ENCODE data around the gene MAP3K20.
"Not testable (repeated sequence)": the region's sequence is repeated elsewhere in the genome, so short reads cannot be mapped to it uniquely, and the experiment has no call there.

The MAP3K20 gene

DNA sequence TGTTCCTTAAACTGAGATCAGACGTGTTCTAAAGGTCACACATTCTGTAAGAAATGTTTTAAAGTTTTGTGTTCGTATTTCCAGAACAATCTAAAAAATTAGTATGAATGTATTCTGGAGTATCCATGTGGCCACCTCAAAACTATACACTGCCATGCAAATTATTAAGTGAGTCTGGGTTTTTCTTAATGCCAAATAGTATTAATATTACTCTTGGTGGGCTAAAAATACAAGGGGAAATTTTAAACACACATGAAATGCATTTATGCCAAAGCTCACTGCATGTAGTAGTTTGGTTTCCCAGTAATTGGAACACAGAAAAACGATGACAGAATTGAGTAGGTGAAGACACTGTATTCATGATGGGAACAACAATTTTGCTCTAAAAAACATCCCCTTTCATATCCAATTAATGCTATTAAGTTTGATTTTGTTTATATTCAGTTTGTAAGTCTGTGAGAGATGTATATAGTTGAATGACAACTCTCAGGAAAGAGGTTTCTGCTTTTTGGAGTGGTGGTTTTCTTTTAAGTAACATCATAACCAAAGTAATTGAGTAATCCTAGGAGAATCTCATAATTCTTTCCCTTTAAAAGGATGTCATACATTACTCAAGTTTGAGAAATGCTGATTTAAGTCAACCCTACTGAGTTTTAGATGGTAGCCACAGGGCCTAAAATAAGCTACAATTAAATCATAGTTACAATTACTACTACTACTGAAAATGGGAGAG is 203.3 kb downstream of the MAP3K20 start:
- DNase-seq (ENCODE audit: low read depth, low spot score): no peak

DNA sequence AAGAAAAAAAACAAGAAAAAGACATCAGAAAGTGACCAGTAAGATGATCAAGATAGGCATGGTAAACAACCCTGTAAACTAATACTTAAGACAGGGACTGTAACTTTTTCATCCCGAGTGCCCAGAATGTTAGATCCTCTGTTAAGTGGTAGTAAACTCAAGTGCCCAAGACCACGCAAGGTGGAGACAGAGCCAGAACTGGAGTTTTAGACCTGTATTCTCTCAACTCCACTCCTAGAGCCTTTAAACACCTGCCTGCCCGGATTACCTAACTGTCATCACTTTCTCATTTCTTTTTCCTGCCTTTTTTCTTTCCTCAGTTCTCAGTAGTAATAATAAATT is 203.9 kb downstream of the MAP3K20 start:
- DNase-seq (ENCODE audit: low read depth, low spot score): no peak

DNA sequence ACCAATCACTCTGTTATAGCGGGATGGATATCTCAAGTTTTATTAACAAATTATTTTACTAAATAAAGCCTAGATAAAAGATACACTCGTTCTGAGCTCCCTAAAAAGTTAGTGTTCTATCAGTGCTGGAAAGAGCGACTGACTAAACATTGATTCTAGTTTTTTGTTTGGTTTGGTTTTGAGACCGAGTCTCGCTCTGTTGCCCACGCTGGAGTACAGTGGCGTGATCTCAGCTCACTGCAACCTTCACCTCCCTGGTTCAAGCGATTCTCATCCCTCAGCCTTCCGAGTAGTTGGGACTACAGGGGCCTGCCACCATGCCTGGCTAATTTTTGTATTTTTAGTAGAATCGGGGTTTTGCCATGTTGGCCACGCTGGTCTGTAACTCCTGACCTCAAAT is 205.2 kb downstream of the MAP3K20 start:
- DNase-seq (ENCODE audit: low read depth, low spot score): no peak

DNA sequence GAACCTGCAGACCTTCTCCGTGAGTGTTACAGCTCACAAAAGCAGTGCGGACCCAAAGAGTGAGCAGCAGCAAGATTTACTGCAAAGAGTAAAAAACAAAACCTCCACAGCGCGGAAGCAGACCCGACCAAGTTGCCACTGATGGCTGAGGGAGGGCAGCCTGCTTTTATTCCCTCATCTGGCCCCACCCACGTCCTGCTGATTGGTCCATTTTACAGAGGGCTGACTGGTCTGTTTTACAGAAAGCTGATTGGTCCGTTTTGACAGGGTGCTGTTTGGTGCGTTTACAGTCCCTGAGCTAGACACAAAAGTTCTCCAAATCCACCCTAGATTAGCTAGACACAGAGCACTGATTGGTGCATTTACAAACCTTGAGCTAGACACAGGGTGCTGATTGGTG is 206.3 kb downstream of the MAP3K20 start:
- not testable (repeated sequence) for DNase-seq (ENCODE audit: low read depth, low spot score)

DNA sequence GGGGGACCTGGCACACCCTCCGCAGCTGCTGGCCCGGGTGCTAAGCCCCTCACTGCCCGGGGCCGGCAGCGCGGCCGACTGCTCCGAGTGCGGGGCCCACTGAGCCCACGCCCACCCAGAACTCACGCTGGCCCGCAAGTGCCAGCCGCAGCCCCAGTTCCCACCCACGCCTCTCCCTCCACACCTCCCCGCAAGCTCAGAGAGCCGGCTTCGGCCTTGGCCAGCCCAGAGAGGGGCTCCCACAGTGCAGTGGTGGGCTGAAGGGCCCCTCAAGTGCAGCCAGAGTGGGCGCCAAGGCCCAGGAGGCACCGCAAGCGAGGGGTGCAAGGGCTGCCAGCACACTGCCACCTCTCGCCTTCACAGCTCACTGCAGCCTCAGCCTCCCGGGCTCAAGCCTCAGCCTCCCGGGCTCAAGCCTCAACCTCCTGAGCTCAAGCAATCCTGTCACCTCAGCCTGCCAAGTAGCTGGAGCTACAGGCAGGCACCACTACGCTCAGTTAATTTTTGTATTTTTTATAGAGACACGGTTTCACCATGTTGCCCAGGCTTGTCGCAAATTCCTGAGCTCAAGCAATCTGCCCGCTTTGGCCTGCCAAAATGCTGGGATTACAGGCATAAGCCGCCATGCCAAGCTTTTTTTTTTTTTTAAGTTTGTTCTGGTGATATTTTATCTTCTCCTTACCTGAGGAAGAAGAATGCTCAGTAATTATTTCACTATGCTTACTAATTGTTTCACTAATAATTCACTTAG is 207.3 kb downstream of the MAP3K20 start:
- DNase-seq (ENCODE audit: low read depth, low spot score): no peak

DNA sequence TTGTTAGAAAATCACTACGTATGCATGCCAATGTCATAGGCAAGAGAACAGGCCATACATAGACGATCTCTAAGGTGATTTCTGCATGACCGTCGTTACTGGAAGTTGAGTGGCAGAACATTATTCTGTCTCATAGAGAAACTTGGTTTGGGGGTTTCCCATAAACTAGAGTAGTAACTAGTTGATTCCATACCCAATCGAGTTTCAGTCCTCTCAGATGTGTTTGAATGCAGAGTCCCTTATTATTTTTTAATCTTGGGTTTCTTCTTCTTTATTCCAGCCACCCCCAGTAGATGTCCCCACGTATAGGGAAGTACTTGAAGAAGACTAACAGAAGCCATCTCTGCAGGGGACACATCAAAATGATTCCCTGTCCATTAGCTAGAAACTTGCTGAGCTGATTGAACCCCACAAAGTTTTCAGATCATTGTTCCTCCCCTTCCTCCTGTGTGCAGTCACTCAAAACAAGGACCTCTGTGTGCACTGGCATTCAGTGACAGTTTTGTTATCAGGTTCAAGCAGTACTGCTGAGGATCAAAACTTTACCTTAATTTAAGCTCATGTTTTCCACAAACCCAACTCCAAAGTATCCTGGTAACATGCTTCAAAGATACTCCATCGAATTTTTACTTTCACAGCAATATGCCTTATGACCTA is 210.6 kb downstream of the MAP3K20 start:
- no peak for DNase-seq (ENCODE audit: low read depth, low spot score)

DNA sequence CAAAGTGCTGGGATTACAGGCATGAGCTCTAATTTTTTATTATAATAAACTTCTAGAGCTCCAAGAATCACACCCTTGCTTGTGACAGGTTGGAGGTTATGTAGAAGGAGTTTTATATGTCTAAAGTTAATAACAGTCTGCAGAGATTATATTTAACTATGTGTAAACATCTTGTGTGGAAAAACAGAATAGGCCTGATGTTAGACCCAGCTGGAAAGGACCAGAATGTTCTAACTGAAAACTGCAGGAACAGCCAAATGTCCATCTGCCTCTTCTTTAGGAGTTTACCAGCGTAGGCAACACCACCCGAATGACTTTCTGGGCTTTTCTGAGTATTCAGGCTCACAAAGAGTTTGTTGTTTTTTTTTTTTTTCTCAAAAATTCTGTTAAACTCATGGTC is 211.9 kb downstream of the MAP3K20 start:
- DNase-seq (ENCODE audit: low read depth, low spot score): no peak

DNA sequence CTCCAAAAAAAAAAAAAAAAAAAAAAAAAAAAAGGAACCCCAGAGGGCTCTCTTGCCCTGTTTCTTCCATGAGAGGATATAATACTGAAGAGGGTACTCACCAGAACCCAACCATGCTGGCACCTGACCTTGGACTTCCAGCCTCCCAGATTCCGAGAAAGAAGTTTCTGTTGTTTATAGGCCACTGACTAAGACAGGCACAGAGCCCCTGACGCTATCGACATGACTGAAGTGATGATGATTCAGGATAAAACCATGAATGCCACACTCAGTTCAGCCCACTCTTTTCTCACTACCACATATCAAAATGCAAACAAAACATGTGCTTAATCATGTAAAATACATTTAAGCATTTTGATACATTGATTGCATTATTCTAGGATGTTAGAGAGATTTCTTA is 212.9 kb downstream of the MAP3K20 start:
- DNase-seq (ENCODE audit: low read depth, low spot score): no peak

DNA sequence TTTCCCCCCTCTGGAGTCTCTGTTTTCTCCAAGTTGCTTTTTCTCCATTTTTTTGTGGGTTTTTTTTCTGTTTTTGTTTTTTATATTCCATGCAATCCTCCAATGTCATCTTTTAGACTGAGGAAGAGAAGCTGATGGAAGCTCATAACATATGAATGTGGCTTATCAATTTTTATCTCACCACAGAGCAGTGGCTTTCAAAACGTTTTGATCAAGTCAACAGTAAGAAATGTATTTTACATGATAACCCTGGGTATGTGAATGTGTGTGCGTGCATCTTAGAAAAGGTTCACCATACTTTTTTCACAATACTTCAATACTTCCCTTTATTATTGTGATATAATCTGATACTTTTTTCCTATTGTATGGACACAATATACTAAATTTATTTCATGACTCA is 214.4 kb downstream of the MAP3K20 start:
- no peak for DNase-seq (ENCODE audit: low read depth, low spot score)

DNA sequence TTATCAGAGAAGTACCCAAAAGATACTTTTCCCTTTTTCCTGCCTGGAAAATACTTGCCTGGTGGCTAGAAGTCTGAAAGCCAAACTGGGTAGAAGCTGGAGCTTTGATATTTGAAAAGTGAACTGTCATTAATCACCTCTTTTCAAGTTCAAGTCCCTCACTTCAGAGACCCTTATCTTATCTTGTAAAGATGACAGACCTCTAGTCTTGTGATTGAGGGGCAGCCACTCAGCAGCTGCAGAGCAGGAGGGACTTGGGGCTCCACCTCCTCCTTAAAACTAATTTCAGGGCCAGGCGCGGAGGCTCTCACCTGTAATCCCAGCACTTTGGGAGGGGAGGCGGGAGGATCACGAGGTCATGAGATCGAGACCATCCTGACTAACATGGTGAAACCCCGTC is 214.9 kb downstream of the MAP3K20 start:
- no peak for DNase-seq (ENCODE audit: low read depth, low spot score)

DNA sequence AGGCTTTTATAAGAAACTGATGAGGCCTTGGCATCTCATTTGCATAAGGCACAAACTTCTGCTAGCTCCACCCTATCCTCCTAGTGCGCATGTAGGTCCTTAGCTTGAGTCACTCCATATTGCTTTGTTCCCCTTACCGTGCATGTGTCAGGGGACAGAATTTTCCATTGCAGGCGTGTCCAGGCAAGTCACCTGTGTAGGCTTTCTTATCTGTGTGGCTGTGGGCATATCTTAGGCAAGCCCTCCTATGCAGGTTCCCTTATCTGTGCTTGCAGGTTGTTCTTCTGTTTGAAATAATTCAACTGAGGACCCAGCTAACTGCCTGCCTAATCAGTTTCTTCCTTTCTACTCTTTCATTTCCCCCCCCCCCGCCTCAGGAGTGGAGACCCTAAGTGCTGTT is 215.8 kb downstream of the MAP3K20 start:
- no peak for DNase-seq (ENCODE audit: low read depth, low spot score)

DNA sequence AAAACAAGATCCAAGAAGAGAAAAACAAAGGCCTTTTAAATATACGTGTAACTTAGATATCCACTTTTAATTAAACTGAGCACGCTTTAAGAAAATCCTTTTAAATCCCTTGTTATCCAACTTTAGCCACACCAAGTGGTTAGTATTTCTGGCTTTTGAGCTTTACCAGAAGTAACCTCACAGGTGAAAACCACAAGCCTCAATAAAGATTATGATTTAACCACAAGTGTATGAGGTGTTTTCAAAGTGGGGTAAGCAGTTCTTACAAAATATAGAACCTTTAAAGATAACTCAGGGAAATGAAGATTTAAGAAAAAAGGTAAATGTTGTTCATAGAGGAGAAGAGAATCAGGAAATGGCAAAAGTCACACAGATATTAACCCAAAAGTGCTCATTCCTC is 220.6 kb downstream of the MAP3K20 start:
- DNase-seq (ENCODE audit: low read depth, low spot score): no peak

DNA sequence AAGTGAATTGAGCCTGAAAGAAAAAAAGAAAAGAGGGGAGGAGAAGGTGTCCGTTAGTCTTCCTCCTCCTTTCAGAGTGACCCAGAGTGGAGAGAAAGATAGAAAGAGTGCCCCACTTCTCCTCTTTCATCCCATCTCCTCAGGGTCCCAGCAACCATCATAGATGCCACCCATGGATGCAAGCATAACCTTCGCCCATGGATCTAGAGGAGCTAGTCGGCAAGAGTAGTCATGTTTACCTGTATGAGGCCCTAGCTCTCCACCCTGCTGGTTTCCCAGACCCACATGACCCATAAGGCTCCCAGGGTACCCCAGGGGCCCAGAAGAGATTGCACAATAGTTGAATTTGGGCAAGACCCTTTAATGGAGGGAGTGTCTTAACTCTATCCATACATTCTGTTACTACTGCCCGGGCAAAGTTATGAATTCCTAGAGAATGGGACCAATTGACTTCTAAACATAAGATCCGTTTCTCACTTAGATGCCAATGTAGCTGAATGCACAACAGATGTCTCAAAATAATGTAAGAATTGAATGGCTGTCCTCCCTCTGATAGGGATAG is 223.0 kb downstream of the MAP3K20 start:
- no peak for DNase-seq (ENCODE audit: low read depth, low spot score)

DNA sequence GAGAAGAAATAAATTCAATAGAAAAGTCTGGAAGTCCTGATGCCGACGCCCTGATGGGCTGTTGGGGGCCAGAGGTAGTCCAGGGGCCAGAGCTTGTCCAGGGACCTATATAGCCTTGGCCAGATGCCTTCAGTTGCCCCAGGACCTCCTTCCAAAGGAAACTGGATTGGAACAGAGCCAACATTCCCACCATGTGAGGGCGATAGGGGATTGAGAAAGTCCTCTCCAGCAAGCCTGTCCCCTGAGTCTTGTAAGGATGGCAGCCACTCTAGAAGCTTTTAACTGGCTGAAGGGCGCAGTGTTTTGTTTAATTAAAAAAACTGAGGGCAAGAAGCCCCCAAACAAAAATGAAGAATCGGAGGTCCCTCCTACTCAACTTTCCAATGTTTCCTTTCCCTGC is 224.1 kb downstream of the MAP3K20 start:
- DNase-seq (ENCODE audit: low read depth, low spot score): no peak

DNA sequence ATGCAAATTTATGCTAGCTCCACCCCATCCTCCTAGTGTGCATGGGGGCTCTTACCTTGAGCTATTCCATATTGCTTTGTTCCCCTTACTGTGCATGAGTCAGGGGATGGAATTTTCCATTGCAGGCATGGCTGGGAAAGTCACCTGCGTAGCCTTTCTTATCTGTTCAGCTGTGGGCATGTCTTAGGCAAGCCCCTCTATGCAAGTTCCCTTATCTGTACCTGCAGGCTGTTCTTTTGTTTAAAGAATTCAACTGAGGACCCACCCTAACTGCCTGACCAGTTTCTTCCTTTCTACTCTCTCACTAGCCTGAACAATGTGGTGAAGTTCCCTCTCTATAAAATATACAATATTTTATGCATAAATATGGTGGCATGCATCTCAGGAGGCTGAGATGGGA is 224.8 kb downstream of the MAP3K20 start:
- no peak for DNase-seq (ENCODE audit: low read depth, low spot score)

DNA sequence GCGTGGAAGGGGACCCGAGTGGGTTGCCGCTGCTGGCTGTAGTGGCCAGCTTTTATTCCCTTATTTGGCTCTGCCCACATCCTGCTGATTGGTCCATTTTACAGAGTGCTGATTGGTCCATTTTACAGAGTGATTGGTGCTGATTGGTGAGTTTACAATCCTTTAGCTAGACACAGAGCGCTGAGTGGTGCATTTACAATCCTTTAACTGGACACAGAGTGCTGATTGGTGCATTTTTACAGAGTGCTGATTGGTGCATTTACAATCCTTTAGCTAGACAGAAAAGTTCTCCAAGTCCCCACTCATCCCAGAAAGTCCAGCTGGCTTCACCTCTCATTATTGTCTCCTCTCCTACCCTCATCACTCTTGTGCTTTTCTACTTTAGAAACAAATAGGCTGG is 225.9 kb downstream of the MAP3K20 start:
- not testable (repeated sequence) for DNase-seq (ENCODE audit: low read depth, low spot score)

DNA sequence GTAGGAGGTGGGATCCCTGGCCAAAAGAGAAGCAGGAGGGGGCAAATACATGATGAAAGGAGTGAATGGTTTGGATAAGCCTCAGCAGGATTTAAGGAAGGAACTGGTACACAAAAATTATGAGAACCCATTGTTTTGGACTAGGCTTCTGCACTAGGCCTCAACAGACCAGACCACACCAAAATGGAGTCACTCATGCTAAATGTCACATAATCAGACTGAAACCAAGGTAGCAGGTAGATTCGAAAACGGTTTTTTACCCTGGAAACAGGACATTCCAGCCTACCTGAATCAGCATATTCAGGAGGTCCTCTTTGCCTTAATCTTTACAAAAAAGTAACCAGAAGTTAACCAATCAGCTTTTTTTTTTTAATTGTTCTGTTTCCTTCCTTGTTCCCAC is 229.7 kb downstream of the MAP3K20 start:
- no peak for DNase-seq (ENCODE audit: low read depth, low spot score)

DNA sequence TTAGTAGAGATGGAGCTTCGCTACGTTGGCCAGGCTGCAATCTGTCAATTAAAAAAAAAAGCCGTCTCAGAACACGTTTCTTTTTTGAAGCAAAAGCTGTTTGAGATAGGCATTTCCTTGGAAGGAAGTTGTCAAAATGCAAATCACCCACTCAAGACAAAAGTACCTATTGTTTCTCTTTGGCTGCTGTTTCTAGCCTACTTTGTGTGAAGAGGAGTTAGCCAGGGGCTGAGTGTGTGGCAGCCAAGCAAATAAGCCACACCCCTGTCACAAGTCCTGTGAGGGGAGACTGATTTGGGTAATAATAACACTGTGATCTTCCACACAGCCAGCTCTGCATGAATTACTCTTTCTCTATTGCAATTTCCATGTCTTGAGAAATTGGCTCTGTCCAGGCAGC is 231.6 kb downstream of the MAP3K20 start:
- DNase-seq (ENCODE audit: low read depth, low spot score): no peak

DNA sequence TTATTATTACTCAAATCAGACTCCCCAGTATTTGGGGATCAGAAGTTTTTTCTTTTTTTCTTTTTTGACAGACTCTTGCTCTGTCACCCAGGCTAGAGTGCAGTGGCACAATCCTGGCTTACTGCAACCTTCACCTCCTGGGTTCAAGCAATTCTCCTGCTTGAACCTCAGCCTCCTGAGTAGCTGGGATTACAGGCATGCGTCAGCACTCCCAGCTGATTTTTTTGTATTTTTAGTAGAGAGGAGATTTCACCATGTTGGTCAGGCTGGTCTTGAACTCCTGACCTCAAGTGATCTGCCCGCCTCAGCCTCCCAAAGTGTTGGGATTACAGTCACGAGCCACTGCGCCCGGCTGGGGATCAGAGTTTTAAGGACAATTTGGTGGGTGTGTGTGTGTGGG is 233.7 kb downstream of the MAP3K20 start:
- DNase-seq (ENCODE audit: low read depth, low spot score): not testable (repeated sequence)

DNA sequence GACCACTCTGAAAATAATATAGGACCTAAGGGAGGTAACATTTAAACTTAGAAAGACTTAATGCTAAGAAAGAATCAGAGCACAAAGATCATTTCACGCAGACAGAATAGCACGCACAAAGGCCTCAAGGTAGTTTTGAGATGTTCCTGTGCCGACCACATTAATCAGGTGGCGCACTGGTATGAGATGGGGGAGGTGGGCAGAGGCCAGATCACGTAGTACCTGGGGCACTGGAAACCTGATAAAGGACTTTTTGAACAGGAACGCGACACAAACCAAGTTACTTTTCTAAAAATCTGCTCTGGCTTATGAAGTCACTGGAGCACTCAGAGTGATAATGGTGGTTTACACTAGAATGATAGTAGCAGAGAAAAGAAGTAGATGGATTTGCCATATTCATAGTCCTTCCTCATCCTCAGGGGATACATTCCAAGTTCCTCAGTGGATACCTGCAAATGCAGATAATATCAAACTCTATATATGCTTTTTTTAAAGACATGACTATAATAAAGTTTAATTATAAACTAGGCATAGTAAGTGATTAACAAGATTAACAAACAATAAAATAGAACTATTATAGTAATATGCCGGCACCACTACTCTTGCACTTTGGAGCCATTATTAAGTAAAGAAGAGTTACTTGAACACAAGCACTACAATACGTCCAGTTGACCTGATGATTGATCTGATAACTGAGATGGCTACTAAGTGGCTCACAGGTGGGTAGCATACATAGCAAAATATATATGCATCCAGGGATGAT is 236.4 kb downstream of the MAP3K20 start:
- DNase-seq (ENCODE audit: low read depth, low spot score): no peak
